GM21447 (cell line): ENCODE data around the gene GALM.
A peak's percentile ranks its signal among the peaks of the same experiment; 100 is the strongest.
"Not testable (repeated sequence)": the region's sequence is repeated elsewhere in the genome, so short reads cannot be mapped to it uniquely, and the experiment has no call there.

Experiments
- ATAC-seq: cut with Tn5 transposase; IDR thresholded peaks from one replicate; pipeline ENCODE4 v1.9.1; 2021; ENCODE audit not compliant: unreplicated experiment

Gene GALM

GRCh38 chr2:38737000-38737698 is 71.2 kb downstream of the GALM start:
- ATAC-seq, result not testable (repeated sequence)

DNA sequence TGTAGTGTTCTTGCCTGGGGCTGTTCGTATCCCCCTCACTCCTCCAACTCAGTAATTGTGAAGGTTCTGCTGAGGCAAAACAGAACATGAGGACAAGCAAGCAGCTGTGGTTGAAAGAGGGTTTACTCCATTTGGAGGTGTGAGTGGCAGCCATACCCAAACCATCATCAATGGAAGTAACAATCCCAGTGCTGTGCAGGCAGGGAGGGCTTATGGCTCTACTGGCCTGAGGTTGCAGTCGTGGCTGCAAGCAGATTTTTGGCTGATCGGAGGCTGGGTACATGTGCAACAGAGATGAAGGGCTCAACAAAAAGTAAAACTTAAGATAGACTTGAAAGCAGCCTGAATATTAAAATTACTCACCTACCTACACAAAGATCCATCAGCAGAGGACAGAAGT is 72.0 kb downstream of the GALM start:
- ATAC-seq, result no peak

- no peak for ATAC-seq
Measured at GRCh38 chr2:38739524-38739923, 73.6 kb downstream of the GALM start.

GRCh38 chr2:38740851-38741731 is 75.2 kb downstream of the GALM start:
- ATAC-seq, result no peak

- no peak for ATAC-seq
Measured at GRCh38 chr2:38742797-38743559, 77.1 kb downstream of the GALM start.

DNA sequence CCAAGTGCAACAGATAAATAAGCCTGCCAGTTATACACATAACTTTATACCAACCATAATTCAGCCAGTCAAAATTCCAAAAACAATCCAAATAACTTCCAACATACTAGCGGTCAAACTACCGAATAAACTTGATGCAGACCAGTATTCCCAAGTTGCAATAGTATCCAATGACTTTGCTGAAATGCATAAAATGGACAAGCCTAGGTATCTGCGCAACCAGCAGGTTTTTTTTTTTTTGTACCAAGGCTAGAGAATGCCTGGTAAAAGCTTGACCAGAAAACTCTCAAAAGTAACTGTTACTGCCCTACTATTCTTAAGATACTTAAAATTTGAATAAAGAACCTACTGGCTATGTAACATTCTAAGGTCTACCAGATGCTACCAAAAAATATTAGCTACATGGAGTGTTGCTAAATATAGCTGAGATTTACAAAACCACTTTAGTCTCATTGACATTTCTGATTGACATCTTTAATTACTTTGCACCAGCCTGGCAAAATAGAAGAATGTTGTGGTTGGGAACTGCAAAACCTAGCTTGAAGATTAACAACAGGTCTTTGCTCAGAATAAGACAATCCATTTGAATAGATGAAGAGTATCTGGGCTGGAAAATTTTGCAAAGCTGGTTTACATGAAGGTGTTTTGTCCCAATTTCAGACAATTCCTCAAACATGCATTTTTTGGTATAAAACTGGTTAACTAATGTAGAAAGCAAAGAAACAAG is 77.9 kb downstream of the GALM start:
- ATAC-seq, result no peak

- ATAC-seq, result no peak
Measured at GRCh38 chr2:38744399-38744780, 78.5 kb downstream of the GALM start.

DNA sequence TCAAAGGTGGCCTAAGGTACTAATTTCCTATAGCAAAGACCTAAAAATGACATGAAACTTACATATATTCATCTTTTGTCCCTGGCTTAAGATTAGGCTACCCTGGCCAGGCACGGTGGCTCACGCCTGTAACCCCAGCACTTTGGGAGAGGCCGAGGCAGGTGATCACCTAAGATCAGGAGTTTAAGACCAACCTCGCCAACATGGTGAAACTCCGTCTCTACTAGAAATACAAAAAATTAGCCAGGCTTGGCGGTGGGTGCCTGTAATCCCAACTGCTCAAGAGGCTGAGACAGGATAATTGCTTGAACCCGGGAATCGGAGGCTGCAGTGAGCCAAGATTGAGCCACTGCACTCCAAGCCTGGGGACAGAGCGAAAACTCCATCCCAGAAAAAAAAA is 79.4 kb downstream of the GALM start:
- no peak for ATAC-seq

DNA sequence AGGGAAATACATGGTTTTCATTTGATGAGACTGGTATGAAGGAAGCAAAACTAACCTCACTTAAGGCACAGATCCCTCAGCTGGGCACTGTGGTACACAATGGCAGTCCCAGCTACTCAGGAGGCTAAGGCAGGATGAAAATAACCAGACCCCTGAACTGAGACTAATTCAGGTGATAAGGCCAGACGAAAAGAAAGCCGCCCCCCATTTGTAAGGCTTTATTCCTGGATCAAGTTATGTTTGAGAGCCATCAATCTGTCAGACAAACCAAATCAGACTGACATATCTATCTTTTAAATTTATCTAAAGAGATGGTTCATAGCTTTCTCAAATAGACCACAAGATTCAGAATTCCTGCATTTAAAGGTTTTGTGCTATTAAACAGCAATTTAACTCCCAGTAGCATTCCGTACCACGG is 81.1 kb downstream of the GALM start:
- ATAC-seq, result no peak

DNA sequence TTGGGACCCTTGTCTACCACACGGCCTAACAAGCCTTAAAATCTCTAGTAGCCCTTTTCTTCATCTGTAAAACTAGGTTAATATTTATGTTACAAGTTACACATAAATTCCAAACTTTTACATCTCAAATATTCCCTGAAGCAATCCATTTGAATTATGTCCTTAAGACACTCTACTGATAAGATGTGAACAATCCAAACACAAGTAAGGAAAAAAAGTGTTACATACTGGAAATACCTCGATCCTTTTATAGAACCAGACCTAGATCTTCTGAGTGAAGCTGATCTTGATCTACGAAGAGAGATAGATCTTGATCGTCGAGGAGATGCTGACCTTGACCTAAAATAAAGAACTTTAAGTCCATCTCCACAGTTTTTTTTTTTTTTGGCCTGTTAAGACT is 81.9 kb downstream of the GALM start:
- no peak for ATAC-seq

DNA sequence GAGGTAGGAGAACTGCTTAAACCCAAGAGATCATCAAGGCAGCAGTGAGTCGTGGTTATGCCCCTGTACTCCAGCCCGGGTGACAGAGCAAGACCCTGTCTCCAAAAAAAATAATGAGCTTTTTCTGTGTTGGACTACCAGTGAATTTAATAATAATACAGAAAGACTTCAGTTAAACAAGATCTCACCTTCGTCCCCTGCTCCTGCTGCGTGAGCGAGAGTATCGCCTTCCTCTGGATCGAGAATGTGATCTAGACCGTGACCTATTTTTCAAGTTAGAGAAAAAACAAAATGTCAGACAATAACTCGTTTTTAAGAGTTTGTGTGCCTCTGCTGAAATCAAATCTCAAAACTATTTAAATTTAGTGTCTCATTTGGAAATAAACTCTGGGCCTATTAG is 82.5 kb downstream of the GALM start:
- no peak for ATAC-seq

DNA sequence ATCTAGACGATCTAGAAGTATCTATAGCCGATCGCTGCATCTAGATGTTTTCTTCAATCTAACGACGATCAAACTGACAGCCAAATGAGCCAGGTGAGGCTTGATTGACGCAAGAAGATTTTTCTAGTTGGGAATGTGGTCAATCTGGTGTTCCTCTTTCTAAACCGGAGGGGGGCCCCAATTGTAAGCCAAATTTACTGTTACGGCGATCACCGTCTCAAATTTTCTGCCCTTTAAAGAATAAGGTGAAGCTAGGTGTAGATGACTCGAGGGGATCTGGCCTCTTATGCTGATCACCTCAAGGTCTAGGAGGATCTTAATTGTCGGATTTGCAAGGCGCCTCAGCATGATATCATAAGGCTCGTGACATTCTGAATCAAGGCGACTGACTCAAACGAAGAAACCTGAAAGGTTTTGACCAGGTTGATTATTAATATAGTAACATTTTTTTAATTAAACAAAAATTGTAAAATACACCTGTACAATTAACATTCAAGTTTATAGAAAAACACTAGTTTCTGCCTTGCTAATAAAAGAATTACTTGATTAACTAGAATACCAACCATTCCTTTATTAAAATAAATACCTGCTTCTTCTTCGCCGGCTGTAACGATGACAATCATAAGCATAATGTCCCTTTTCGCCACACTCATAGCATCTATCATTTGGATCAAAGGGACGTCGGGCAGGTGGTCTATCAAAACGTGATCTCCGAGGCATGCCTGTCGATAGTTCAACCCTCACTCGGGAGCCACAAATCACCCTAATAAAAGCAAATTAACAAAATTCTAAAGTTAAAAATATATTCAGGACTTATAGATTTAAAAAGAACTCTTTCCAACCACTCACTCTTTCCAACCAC is 83.3 kb downstream of the GALM start:
- ATAC-seq, result no peak

DNA sequence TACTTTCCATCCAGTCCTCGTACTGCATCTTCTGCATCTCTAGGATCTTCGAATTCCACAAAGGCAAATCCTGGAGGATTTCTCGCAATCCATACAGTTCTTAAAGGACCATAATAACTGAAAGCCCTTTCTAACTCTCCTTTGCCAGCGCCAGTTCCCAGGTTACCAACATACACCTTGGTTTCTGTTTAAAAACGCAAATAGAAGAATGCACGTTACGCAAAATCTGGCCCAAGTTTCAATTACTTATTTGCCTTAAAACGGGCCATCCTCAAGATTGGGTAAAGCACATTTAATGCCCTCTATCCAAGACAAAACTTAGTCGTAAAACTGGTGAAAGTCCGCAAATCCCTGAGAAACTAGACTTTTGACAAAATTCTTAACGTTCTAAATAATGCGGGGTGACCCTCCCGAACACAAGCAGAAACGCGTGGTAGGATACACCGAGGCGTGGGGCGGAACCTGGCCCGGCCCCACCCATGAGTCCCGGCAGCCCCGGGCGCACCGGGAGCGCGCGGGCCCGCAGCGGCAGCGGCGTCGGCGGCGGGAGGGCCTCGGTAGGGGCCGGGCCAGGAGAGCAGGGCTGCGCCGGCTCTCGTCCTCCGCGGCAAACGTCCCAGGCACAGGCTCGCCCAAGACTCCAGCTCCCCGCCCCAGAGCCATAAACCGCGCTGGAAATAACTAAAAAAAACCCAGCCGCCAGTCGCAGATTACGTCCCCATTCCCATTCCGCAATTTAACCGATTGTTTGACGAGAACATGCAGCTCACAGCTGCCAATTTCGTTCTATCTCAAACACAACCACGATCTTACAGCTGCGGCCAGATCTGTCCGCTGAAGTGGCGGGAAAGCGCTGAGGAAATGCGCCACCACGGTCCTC is 84.3 kb downstream of the GALM start:
- peak; percentile 32 for ATAC-seq

- peak; percentile 78 for ATAC-seq
Measured at GRCh38 chr2:38750891-38751595, 85.1 kb downstream of the GALM start, which contains the start of gene SRSF7. SRSF7 (minus strand) TSS chr2:38751361; CDS start chr2:38751256, 105 bp downstream.

- peak; percentile 8 for ATAC-seq
Measured at GRCh38 chr2:38751596-38752410, 85.9 kb downstream of the GALM start.

DNA sequence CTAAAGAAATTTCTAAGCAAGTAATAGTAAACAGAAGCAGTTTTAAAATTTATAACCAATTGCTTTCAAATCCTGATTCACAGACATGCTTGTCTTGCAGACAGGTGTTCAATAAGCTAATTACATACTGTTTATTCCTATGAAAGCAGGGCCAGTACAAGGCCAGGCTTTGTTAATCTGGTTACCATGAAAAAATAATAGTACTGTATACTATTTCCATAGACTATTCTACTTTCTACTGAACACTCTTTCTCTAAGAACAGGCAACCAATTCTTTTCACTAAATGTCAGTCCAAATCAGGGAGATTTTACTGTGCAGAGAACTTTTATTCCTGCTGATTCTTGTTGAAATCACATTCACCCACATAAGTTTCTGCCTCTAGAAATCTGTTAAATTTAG is 88.1 kb downstream of the GALM start:
- no peak for ATAC-seq

DNA sequence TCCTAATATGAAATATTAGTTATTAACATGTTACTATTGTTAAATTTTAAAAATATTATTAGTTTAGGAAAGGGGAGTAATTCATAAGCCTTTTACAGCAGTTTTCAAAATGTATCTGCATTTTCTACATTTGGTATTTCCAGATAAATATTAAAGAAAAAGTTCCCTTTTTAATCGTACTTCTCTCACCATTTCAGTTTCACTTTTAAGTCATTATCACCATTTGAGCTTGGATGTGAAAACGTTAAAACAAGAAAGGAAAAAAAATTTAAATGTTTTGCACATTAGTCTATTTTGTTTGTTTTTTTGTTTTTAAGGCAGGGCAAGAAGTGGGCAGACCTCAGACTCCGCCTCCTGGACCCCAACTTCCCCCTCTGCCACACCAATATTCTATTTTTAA is 88.6 kb downstream of the GALM start:
- no peak for ATAC-seq
